GM12873 (cell line): ENCODE results near the gene CLSTN1.

ENCODE experiments used
- CTCF ChIP-seq: IDR thresholded peaks from 2 replicates; pipeline ENCODE4 v1.5.1; 2012; ENCODE audit warnings: low read depth, mild to moderate bottlenecking, moderate library complexity, low read length, control low read depth; ENCODE audit not compliant: insufficient read depth; ENCODE audit errors: missing control alignments

CLSTN1 gene

GRCh38 chr1:9764550-9764949, 59.2 kb downstream of the CLSTN1 start:
- no peak for TF ChIP-seq CTCF

- TF ChIP-seq CTCF: no peak
These were observed 59.9 kb downstream of the CLSTN1 start for GRCh38 chr1:9763914-9764313.

GRCh38 chr1:9761855-9762254, 61.9 kb downstream of the CLSTN1 start:
- TF ChIP-seq CTCF: no peak

GRCh38 chr1:9760824-9761223, 62.9 kb downstream of the CLSTN1 start:
- TF ChIP-seq CTCF: no peak

- TF ChIP-seq CTCF: no peak
These were observed 63.8 kb downstream of the CLSTN1 start for GRCh38 chr1:9759939-9760338.

- TF ChIP-seq CTCF: no peak
These were observed 65.1 kb downstream of the CLSTN1 start for GRCh38 chr1:9758559-9759121.

GRCh38 chr1:9755441-9755995, 68.2 kb downstream of the CLSTN1 start:
- TF ChIP-seq CTCF: no peak

GRCh38 chr1:9753121-9753531, 70.6 kb downstream of the CLSTN1 start:
- TF ChIP-seq CTCF: no peak
